OCI-LY3 (cell line): ENCODE measurements around the gene QRICH2.

Source experiments
- H2AFZ ChIP-seq: fragments of 200-600, 300-600 bp; shearing (Covaris generic); 2 replicates; pipeline ENCODE4 v1.6.0; 2014; ENCODE audit warnings: antibody characterized with exemption, low read depth, low read length
- H3K27ac ChIP-seq: fragments of 200-600, 300-600 bp; sonication (generic); 2 replicates; pipeline ENCODE4 v1.5.1; 2014; ENCODE audit warnings: mild to moderate bottlenecking, low read length, moderate library complexity, mixed read lengths
- H3K27me3 ChIP-seq: fragments of 200-600, 300-600 bp; sonication (generic); 2 replicates; pipeline ENCODE4 v1.6.1; 2014; ENCODE audit warnings: low read depth, low read length, mixed read lengths
- H3K36me3 ChIP-seq: fragments of 200-600, 300-600 bp; sonication (generic); replicated peaks from 2 replicates; pipeline ENCODE3; 2014; ENCODE audit warnings: low read depth, low read length, mixed read lengths
- H3K4me1 ChIP-seq: fragments of 300-600, 200-600 bp; sonication (generic); 2 replicates; pipeline ENCODE4 v1.6.1; 2014; ENCODE audit warnings: low read length, mixed read lengths
- H3K4me2 ChIP-seq: fragments of 200-600, 300-600 bp; sonication (generic); 2 replicates; pipeline ENCODE4 v1.6.1; 2014; ENCODE audit warnings: low read length, mixed read lengths
- H3K4me3 ChIP-seq: fragments of 300-600, 200-600 bp; sonication (generic); 2 replicates; pipeline ENCODE4 v1.5.1; 2014; ENCODE audit warnings: antibody characterized with exemption, mild to moderate bottlenecking, low read length, moderate library complexity
- H3K79me2 ChIP-seq: fragments of 300-600, 200-600 bp; shearing (Covaris generic); 2 replicates; pipeline ENCODE4 v1.6.1; 2014; ENCODE audit warnings: mild to moderate bottlenecking, low read length, mixed read lengths
- H3K9ac ChIP-seq: fragments of 300-600, 200-600 bp; shearing (Covaris generic); 2 replicates; pipeline ENCODE4 v1.6.0; 2014; ENCODE audit warnings: mild to moderate bottlenecking, low read length, moderate library complexity
- H3K9me3 ChIP-seq: fragments of 200-600, 300-600 bp; shearing (Covaris generic); 2 replicates; pipeline ENCODE4 v1.6.1; 2014; ENCODE audit warnings: low read length, mixed read lengths; ENCODE audit not compliant: insufficient read depth
- H4K20me1 ChIP-seq: fragments of 200-600, 300-600 bp; sonication (generic); 2 replicates; pipeline ENCODE4 v1.6.1; 2016; ENCODE audit warnings: low read length, mixed read lengths; ENCODE audit not compliant: insufficient read depth
- CTCF ChIP-seq: fragments of 200-600, 300-600 bp; sonication (generic); IDR thresholded peaks from 2 replicates; pipeline ENCODE4 v1.5.1; 2014; ENCODE audit warnings: antibody characterized with exemption, low read length, low read depth
- EZH2phosphoT487 ChIP-seq: fragments of 200-600 bp; shearing (Covaris generic); IDR thresholded peaks from 2 replicates; pipeline ENCODE4 v1.6.1; 2018; ENCODE audit warnings: antibody characterized with exemption, mixed run types, low read depth

The QRICH2 gene

GRCh38 chr17:76307966-76308338 is at the start of gene QRICH2:
TSS of gene QRICH2 (minus strand) at chr17:76308276. CDS start at chr17:76307998, 278 bp downstream.
- no peaks in the 10 kb centered on the region for H3K79me2 ChIP-seq
- no peak within 1 kb of the TSS for H3K27ac ChIP-seq
- H3K9me3 ChIP-seq = no peaks in the 10 kb centered on the region
- no peak within 1 kb of the TSS for H3K9ac ChIP-seq
- H3K4me2 ChIP-seq = no peak within 1 kb of the TSS
- no peak within 1 kb of the TSS for H2AFZ ChIP-seq
- H3K4me3 ChIP-seq = no peak within 1 kb of the TSS
- no peaks in the 10 kb centered on the region for H4K20me1 ChIP-seq
- H3K36me3 ChIP-seq = peaks cover 2% of the 10 kb centered on the region
- TF ChIP-seq EZH2phosphoT487 = no peak
- TF ChIP-seq CTCF = no peak
- no peaks in the 10 kb centered on the region for H3K27me3 ChIP-seq
- H3K4me1 ChIP-seq = no peaks in the 10 kb centered on the region

- Histone ChIP-seq H3K4me1 (peaks cover 17% of the 10 kb centered on the region), H2AFZ (peak overlapping the region; percentile 96), H3K4me2 (peak overlapping the region; percentile 60), H3K9me3 (no peaks in the 10 kb centered on the region), H3K4me3 (0 out of 2 replicates have a peak overlapping the region, but pooled peaks have one; percentile 42), H3K9ac (no peak overlapping the region), H3K79me2 (peaks cover 5% of the 10 kb centered on the region), H3K27ac (no peak overlapping the region), H3K36me3 (no peaks in the 10 kb centered on the region), H3K27me3 (no peaks in the 10 kb centered on the region), H4K20me1 (no peaks in the 10 kb centered on the region)
- no peak for TF ChIP-seq CTCF
- TF ChIP-seq EZH2phosphoT487 = no peak
Measured at GRCh38 chr17:76357597-76358158, 49.6 kb upstream of the QRICH2 start.

GRCh38 chr17:76356803-76357456 is 48.9 kb upstream of the QRICH2 start:
- Histone ChIP-seq H3K36me3 (no peaks in the 10 kb centered on the region), H3K27me3 (no peaks in the 10 kb centered on the region), H3K79me2 (peaks cover 6% of the 10 kb centered on the region), H3K4me1 (peaks cover 19% of the 10 kb centered on the region), H3K4me3 (peak overlapping the region; percentile 42; the same call in 1 of the 2 replicates), H3K4me2 (peak overlapping the region; percentile 60), H3K9ac (no peak overlapping the region), H2AFZ (peak overlapping the region; percentile 96), H3K27ac (no peak overlapping the region), H4K20me1 (no peaks in the 10 kb centered on the region), H3K9me3 (no peaks in the 10 kb centered on the region)
- no peak for TF ChIP-seq CTCF
- TF ChIP-seq EZH2phosphoT487 = no peak

- Histone ChIP-seq H2AFZ (peak overlapping the region; percentile 69; the same call in 1 of the 2 replicates), H3K9me3 (no peaks in the 10 kb centered on the region), H3K9ac (peak overlapping the region; percentile 80), H3K4me2 (peak overlapping the region; percentile 93), H3K36me3 (no peaks in the 10 kb centered on the region), H3K27me3 (no peaks in the 10 kb centered on the region), H3K27ac (no peak overlapping the region), H3K79me2 (peaks cover 6% of the 10 kb centered on the region), H3K4me3 (peak overlapping the region; percentile 93), H4K20me1 (no peaks in the 10 kb centered on the region), H3K4me1 (peaks cover 19% of the 10 kb centered on the region)
- TF ChIP-seq EZH2phosphoT487 (no peak), CTCF (no peak)
Measured at GRCh38 chr17:76354747-76355310, 46.8 kb upstream of the QRICH2 start.
